GM18909 (cell line): ENCODE results near the gene SUSD3.

Source experiments
- ATAC-seq: cut with Tn5 transposase; IDR thresholded peaks from one replicate; pipeline ENCODE4 v1.9.1; 2021; ENCODE audit warnings: mild to moderate bottlenecking; ENCODE audit not compliant: unreplicated experiment, poor library complexity

Gene SUSD3

GRCh38 chr9:93050231-93050630 lies 8.3 kb upstream of the SUSD3 start:
- no peak for ATAC-seq

GRCh38 chr9:93051680-93052089 lies 6.8 kb upstream of the SUSD3 start:
- no peak for ATAC-seq

DNA sequence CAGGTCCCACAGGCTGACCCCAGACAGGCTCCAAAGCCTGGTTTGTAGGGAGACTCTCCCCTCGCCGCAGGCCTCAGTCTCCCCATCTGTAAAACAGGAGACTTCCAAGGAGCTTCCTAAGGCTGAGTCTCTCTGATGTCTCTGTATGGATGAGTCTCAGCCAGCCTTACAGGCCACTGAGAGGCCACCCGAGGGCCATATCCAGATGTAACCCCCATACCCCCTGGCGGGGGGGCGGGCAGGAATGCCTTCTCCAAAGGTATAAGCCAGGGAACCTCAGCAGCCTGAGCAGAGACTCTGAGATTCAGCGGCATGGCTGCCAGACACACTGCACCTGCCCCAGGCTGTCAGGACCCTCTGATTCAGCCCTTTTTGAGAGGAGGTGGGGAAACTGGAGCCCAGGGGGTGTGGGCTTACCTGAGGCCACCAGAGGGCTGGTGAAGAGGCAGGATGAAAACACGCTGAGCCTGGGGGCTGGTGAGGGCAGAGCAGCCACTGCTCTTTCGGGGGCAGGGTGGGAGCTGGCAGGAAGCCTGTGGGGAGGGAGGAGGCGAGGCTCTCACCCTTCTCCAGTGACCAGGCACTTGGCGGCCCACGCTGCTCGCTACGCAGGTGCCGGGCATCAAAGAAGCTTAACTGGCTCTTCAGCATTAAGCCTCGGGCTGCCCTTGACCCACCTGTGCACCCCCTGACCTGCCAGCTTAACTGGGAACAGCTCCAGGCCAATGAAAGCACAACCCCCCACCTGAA lies 5.5 kb upstream of the SUSD3 start:
- ATAC-seq, result no peak

- ATAC-seq, result no peak
These were observed 4.6 kb upstream of the SUSD3 start for GRCh38 chr9:93053781-93054331.

GRCh38 chr9:93054758-93055704 lies 3.5 kb upstream of the SUSD3 start:
- ATAC-seq, result no peak

- ATAC-seq, result no peak
These were observed 1.3 kb upstream of the SUSD3 start for GRCh38 chr9:93057042-93057702.

GRCh38 chr9:93057703-93058354 lies 672 bp upstream of the SUSD3 start:
- ATAC-seq, result peak; percentile 27

DNA sequence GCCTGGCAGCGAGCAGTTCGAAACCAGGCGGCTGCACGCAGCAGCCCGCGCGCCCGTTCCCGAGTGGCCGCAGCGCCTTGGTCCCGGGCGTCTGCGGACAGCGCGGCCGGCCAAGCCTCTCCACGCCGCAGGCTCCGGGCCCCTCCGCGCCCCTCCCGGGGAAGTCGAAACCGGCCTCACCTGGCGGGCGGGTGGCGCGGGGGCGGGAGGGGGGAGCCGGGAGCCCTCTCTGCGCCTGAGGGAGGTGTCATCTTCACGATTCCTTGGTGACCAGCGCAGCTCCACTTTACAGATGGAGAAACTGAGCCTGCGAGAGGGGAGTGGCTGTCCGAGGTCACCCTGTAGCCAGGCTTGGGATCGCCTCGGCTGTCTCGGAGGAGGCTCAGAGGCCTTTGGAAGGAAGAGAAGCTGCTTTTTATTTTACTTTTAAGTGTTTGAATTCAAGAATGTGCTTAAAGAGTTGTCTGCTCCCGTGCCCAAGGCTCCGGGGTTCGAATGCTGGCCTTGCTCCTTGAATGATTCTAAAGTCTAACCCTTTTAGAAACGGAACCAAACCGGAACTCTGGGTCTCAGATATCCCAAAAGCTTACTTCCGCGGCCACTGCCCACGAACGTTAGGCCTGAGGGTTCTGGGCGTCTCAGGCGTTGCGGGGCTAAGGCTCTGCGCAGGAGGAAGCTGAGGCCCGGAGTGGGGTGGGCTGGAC lies 662 bp downstream of the SUSD3 start:
- ATAC-seq, result peak; percentile 12

DNA sequence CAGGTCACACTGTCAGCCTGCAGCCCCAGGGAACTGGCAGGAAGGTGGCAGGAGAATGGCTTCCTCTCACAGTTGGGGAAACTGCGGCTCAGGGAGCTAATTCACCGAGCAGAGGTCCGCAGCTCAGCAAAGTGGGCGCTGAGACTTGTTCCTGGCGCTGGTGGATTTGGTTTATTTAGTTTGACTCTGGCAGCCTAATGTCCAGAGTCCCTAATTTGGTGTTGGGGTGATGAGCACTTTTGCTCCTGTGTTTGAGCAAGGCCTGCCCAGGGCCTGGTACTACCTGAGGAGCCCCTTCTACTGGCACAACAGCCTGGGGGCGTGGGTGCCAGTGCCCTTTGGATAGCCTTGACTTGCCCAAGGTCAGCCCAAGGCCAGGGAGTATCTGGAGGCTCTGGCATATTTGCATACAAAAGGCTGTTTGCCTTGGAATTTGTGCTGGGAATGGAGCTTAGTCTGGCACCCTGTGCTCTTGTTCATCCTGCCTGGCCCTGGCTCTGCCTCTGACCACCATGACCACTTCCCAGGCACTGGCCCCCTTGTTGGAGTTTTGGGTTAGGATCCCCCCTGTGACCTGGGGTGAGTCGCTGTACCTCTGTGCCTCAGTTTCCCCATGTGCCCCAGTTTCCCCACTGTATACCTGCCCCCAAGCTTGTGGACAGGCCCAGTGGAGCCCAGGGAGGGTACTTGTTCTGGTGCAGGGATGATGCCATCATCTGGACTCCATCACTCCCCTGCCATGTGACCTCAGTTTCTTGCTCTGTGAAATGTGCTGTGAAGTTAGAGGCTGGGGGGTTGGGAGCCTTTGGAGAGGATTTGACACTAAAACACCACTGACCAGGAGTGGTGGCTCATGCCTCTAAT lies 1.4 kb downstream of the SUSD3 start:
- ATAC-seq, result no peak

- no peak for ATAC-seq
These were observed 2.3 kb downstream of the SUSD3 start for GRCh38 chr9:93060746-93061259.

DNA sequence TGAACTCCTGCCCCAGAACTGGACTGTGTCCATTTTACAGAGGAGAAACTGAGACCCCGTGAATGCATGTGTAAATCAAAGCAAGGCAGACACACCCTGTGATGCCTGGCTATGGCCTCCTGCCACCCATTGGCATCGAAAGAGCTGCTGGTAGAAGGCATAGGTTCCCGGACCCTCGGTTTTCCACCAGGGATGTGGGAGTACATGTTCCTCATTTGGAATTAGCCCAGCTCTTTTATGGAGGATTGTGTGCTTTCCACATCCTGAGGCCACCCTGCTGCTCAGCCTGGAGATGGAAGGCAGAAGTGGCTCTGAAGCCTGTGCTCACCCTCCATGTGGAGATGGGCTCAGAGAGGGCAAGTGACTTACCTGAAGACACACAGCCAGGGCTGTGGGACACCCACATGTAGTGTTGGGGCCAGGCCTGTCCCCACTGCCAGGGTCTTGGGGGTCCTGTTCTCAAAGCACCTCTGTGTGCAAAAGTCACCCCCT lies 2.8 kb downstream of the SUSD3 start:
- no peak for ATAC-seq

DNA sequence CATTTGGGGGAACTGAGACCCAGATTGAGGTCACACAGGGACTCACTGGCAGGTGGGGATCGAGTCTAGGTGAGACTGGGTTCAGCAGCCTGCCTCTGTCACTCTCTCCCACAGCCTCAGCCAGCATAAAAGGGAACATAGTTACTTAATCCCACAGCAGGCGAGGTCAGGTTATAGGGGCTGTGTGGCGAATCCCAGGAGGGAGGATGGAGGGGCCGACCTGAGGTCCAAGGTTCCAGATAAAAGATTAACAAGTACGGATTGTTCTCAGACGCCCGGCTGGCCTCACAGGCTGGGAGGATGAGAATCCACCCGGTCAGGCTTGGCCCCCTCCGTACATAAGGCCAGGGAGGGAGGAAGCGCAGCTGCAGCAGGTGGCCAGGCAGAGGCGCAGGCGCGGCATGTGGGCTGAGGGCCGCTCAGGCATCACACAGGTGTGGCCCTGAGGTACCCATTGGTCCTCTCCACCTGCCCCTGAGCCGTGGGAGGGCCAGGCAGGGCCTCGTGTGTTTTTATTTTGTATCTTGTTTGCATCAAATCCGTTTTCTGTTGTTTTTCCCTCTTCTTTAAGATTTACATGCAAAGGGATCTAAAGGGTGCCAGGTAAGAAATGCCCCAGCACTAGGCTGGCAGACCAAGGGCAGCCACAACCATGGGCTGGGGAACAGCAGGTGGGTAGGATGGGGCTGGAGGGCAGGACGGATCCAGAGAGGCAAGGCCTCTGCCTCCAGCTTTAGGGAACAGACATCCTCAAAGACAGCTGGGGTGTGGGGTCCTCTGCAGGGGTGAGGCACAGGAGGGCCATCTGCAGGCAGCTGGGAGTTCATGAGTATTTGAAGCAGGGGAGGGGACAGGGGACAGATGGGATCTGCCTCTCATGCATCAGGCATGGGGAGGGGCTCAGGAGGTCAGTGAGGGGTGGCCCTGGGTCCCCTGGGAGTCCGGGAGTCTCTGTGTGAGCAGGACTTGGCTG lies 3.6 kb downstream of the SUSD3 start:
- peak; percentile 39 for ATAC-seq

DNA sequence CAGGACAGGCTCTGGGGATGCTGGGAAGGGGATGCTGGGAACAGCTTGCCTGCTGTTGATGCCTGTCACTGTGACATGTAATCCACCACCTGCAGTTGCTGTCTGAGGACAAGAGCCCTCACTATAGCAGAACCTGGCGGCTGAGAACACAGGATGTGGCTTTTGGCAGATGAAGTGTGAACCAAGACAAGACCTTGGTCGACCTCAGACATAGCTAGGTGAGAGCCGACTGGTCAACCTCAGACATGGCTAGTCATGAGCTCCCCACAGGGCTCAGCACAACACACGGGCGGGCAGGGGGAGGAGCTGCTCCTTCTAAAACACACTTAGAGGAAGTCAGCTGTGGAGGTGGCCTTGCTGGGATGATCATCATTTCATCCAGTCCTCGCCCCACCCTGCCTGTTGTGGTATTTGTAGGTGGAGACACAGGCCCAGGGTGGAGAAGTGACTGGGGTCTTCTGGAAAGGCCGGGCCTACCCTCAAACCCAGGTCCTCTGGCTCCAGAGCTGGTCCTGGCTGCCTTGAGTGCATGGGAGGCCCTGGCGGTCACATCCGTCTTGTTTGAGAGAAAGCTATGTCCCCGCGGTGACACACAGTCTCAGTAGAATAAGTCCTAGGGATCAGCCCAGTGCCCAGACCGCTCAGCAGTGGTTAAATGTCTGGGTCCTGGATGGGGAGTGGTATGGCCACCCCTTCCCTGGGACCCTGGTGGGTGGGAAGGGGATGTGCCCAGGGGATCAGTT lies 6.1 kb downstream of the SUSD3 start:
- ATAC-seq, result peak; percentile 91

DNA sequence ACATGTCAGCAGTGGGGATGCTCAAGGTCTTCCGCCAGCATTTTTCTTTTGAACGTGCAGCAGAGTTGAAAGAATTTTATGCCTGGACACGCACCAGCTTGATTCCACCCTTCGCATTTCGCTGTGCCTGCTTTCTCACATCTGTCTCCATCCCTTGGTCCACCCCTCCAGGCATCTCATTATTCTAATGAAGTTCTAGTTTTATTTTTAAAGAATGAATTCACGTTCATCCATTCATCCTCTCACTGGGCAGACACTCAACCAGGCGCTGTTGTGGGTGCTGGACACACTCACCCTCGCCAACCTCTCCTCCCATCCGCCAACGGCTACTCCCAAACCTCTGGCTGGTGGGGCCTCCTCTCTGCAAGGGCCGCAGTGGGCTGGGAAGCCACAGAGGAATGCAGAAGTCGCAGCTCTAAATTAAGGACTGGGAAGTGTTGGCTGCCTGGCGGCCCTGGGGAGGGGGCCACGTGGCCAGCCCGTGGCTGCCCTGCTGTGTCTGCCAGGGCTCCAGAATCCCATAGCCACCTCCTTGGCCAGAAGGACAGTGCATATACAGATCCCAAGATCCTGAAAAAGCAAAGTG lies 6.7 kb downstream of the SUSD3 start:
- ATAC-seq, result no peak

DNA sequence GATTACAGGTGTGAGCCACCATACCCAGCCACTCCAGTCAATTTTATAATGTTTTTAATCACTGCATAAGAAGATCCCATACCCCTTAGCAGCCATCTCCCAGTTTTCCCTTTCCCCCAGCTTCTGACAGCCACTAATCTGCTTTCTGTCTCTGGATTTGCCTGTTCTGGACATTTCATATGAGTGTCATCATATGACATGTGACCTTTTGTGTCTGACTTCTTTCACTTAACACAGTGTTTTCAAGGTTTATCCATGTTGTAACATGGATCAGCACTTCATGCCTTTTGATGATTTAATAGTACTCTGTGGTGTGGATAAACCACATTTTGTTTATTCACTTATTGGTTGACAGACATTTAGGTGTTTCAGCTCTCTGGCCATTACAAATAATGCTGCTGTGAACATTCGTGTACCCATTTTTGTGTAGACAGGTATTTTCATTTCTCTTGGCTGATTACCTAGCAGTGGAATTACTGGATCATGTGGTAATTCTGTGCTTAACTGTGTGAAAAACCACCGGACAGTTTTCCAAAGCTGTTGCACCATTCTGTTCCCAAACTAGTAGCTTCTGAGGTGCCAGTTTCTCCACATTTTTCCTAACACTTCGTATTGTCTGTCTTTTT lies 8.6 kb downstream of the SUSD3 start:
- ATAC-seq, result no peak

- no peak for ATAC-seq
These were observed 10.5 kb downstream of the SUSD3 start for GRCh38 chr9:93068956-93069355.
